Colonic mucosa (tissue), 4 donors: ENCODE results near the gene GALNT15. TPM values are rescaled to one million over a fixed set of nuclear protein-coding genes. Genes with fewer than 3 reads are reported as not detected.

Source experiments
- DNase-seq: peaks from one replicate; pipeline ENCODE4 v3.0.0-alpha.2; 2020
- H3K27ac ChIP-seq: fragments of 200-600 bp; one replicate; pipeline ENCODE4 v1.8.0; 2021
- H3K27me3 ChIP-seq: fragments of 200-600 bp; one replicate; pipeline ENCODE4 v1.8.0; 2021
- H3K36me3 ChIP-seq: fragments of 200-600 bp; one replicate; pipeline ENCODE4 v1.8.0; 2021
- H3K4me1 ChIP-seq: fragments of 200-600 bp; one replicate; pipeline ENCODE4 v1.8.0; 2021; ENCODE audit warnings: mild to moderate bottlenecking
- H3K4me3 ChIP-seq: fragments of 200-600 bp; one replicate; pipeline ENCODE4 v1.8.0; 2021
- H3K9ac ChIP-seq, 2 donors: one replicate each; pipeline ENCODE4 v1.7.0; 2013; ENCODE audit warnings: control low read depth in 2 of 2, low read depth in 2 of 2, low read length in 2 of 2
- H3K9me3 ChIP-seq: fragments of 200-600 bp; one replicate; pipeline ENCODE4 v1.8.0; 2021
- intact Hi-C: fragments of 100-400 bp; cut with DNase I; formaldehyde crosslinking; loops from one replicate; pipeline ENCODE4 v1.14.1; 2022
- total RNA-seq, 2 donors: library from RNA; stranded (reverse); fragmentation: NEBNext Ultra II Directional in 1 of 2; extraction: Animal tissue kit (Norgen Biotek cat#: 25700) in 1 of 2; gene quantifications; one replicate each; pipeline ENCODE4 v1.2.1, GENCODE V29; 2021
- TF ChIP-seq, protein P1 (sequence below): fragments of 200-600 bp; IDR thresholded peaks from one replicate; pipeline ENCODE4 v1.8.0; 2022; ENCODE audit warnings: antibody characterized with exemption, mild to moderate bottlenecking
- donor health status: healthy.
- donor health status: DM: no; HTN: no; CAD: no.
- donor health status: DM: no; HTN: no; CAD: no.

The GALNT15 gene
- total RNA-seq, 2 donors from 2014 or later, result 2.1 to 4.5 TPM

DNA sequence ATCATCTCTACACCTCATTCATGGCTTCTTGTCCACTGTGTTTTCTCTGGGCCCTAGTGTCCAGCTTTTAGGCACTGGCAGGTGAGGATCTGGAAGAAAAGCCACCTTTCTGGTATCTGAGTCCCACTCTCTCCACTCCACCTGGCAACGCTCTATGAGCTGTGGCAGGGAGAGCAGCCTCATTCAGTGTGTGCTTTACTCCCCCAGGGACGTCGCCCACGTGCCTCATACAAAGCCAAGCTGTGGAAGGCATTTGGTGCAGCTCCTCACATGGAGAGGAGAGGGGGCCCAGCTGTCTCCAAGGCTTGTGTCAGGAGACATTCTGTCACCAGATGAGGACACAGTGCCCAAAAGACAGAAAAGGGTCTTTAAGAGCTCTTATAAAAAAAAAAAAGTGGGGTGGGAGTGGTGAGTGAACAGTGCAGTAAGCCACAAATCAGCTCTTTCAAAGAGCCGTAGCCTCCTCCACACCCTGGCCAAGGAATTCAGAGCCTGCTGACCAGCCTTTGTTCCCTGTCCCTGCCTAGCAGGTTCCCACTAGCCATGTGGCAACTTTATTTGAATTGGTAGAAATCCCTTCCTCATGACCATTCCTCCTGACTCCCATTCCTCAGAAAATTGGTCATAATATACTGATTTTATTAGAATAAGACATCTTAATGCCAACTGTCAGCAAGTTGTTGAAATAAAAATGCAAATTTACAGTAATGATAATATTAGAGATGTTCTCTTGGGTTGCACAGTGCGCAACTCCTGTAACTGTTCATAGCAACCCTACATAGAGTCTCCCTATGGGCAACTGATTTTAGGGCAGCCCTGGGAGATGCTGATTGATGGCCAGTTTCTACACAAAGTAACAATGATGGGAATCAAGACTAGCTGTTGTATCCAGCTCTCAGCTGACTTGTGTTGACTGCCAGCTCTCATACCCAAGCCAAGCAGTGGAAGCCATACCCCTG lies 29.5 kb downstream of the GALNT15 start:
- Histone ChIP-seq H3K27ac (no peak overlapping the region), H3K36me3 (no peaks in the 10 kb centered on the region), H3K9ac (no peak overlapping the region), H3K9me3 (no peaks in the 10 kb centered on the region), H3K4me3 (no peak overlapping the region), H3K4me1 (no peaks in the 10 kb centered on the region), H3K27me3 (no peaks in the 10 kb centered on the region)
- intact Hi-C loops, result no loop called here
- no peak for DNase-seq
- TF ChIP-seq, protein P1, sequence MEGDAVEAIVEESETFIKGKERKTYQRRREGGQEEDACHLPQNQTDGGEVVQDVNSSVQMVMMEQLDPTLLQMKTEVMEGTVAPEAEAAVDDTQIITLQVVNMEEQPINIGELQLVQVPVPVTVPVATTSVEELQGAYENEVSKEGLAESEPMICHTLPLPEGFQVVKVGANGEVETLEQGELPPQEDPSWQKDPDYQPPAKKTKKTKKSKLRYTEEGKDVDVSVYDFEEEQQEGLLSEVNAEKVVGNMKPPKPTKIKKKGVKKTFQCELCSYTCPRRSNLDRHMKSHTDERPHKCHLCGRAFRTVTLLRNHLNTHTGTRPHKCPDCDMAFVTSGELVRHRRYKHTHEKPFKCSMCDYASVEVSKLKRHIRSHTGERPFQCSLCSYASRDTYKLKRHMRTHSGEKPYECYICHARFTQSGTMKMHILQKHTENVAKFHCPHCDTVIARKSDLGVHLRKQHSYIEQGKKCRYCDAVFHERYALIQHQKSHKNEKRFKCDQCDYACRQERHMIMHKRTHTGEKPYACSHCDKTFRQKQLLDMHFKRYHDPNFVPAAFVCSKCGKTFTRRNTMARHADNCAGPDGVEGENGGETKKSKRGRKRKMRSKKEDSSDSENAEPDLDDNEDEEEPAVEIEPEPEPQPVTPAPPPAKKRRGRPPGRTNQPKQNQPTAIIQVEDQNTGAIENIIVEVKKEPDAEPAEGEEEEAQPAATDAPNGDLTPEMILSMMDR, result no peak

DNA sequence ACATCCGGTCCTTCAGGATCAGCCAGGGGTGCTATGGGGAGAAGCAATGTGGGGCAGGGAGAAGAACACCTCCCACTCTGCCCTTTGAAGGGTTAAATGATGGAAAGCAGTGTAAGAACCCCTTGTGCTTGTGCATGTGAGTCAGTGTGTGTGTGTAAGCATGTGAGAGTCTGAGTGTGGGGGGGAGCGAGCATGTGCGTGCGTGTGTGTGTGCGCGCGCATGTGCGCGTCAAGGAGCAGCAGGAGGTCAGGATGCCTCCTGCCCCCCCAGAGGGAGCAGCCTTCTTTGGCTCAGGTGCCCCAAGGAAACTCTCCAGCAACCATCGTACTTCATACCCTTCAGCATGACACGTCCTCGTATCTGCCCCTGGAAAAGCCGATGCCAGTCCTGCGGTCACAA lies 30.3 kb downstream of the GALNT15 start:
- Histone ChIP-seq H3K9ac (no peak overlapping the region), H3K27ac (no peak overlapping the region), H3K36me3 (no peaks in the 10 kb centered on the region), H3K4me3 (no peak overlapping the region), H3K27me3 (no peaks in the 10 kb centered on the region), H3K9me3 (no peaks in the 10 kb centered on the region), H3K4me1 (no peaks in the 10 kb centered on the region)
- TF ChIP-seq, protein P1, result no peak
- DNase-seq, result no peak
- intact Hi-C loops, result no loop called here

DNA sequence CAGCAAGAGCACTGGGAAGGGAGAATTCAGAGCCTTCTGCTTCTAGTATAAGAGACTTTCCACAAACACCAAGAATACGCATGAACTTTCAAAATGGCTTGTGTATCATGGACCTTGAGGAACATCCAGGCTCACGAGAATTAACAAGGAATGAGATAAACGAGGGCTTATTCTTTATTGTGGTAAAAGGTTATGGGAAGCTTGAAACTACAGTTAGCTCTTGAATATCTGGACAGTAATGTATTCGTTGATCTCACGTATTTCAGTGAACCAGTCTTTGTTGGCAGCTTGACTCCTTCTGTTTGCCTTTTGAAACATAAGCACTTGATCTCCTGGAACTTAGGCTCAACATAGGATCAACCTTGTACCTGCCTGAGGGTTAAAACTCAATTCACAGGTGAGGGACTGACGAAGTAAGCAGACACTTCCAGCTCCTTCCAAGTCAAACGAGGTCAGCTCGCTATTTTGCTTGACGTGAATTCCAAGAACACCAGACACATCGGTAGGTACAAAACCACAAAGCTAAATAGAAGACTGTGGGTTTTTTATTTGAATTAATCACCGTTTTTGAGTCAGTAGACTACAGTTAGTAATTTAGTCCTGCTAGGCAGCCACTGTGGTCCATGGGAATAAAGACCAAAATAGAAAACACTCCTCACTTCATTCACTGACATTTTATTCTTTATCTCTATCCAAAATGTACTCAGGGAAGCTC lies 30.8 kb downstream of the GALNT15 start:
- Histone ChIP-seq H3K27ac (no peak overlapping the region), H3K9me3 (no peaks in the 10 kb centered on the region), H3K4me1 (no peaks in the 10 kb centered on the region), H3K27me3 (no peaks in the 10 kb centered on the region), H3K4me3 (no peak overlapping the region), H3K9ac (no peak overlapping the region), H3K36me3 (no peaks in the 10 kb centered on the region)
- TF ChIP-seq, protein P1, result no peak
- intact Hi-C loops, result no loop called here
- DNase-seq, result no peak

DNA sequence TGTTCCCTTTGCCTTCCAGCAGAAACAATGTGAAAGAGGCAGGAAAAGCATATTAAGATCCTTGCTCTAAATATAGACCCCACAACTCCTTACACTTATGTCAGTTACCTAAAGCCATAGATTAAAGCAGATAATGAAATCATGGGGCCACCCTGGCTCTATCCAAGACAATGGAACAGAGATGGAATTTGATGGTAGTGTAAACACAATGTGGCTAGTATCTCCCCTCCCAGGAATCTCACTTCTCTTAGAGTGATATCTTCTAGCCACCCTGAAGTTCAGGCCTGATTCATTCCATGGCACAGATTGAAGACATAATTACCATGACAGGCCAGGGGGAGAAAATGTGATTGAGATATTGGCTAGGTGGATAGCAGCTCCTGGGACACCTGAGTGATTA lies 32.6 kb downstream of the GALNT15 start:
- Histone ChIP-seq H3K9ac (no peak overlapping the region), H3K4me3 (no peak overlapping the region), H3K9me3 (no peaks in the 10 kb centered on the region), H3K27me3 (no peaks in the 10 kb centered on the region), H3K27ac (no peak overlapping the region), H3K4me1 (no peaks in the 10 kb centered on the region), H3K36me3 (no peaks in the 10 kb centered on the region)
- intact Hi-C loops, result no loop called here
- TF ChIP-seq, protein P1, result no peak
- DNase-seq, result no peak

DNA sequence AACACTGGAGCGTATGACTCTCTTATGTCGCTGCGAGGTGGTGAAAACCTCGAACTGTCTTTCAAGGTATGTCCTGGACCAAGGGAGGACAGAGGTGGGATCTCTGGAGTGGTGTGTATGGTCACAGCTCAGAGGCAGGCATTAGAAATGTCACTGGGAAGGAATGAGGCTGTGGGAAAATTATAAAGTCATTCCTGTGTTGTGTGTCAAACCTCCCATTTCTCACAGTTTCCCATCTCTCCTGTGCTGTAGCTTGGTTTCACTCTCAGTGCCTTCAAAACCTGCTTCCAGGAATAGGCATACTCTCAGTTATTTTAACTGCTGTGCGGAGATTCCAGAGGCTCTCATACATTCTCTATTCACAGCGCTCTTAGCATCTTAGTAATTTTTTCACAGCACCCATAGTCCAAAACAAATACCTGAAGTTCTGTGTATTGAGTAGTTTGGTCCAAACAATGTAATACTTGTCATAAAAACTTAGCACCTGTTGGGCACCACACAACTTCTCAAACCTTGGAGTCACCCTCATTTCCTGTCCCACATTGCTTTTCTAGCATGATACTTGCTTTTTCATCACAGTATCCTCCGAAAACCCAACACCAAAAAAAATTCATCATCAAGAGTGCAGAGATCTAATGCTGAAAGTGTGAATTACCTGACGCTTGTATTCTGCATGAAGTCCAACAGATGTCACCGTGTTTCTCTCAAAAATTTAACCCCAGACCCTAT lies 36.9 kb downstream of the GALNT15 start:
- intact Hi-C loops, result no loop called here
- no peak for DNase-seq
- Histone ChIP-seq H3K4me1 (no peaks in the 10 kb centered on the region), H3K27ac (no peak overlapping the region), H3K9me3 (no peaks in the 10 kb centered on the region), H3K9ac (no peak overlapping the region), H3K27me3 (no peaks in the 10 kb centered on the region), H3K36me3 (no peaks in the 10 kb centered on the region), H3K4me3 (no peak overlapping the region)
- TF ChIP-seq, protein P1, result no peak
